OCI-LY7 (cell line): Measurements from ENCODE around the gene PRKCA.

Experiments used
- EZH2phosphoT487 ChIP-seq: fragments of 200-600 bp; sonication (generic); IDR thresholded peaks from 2 replicates; pipeline ENCODE4 v1.6.1; 2018; ENCODE audit warnings: low read depth, borderline replicate concordance, mild to moderate bottlenecking, mixed run types, antibody characterized with exemption, low read length, moderate library complexity, mixed read lengths
- TF ChIP-seq, protein P1 (sequence below): fragments of 200-600 bp; sonication (generic); conservative IDR thresholded peaks from 2 replicates; pipeline ENCODE4 v1.5.1; 2014; ENCODE audit warnings: mild to moderate bottlenecking, antibody characterized with exemption, low read length, moderate library complexity, mixed read lengths

DNA sequence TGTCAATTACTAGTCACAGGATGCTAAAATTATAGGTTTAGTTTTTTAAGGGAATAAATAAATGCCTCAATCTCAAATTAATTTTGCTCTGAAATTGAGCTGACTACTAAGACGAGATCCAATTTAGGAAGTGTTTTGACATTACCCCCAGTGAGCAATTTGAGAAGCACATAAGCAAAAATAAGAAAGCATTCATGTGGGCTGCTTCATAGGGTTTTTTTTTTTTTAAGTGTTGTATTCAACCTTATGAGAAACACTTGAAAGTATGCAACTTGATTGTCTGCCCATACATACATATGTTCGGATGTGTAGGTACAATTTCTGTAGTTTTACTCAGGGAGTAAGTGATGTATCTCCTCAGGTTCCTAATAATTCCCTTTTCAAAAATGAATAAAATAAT is 77.6 kb downstream of the PRKCA start:
- TF ChIP-seq, protein P1, sequence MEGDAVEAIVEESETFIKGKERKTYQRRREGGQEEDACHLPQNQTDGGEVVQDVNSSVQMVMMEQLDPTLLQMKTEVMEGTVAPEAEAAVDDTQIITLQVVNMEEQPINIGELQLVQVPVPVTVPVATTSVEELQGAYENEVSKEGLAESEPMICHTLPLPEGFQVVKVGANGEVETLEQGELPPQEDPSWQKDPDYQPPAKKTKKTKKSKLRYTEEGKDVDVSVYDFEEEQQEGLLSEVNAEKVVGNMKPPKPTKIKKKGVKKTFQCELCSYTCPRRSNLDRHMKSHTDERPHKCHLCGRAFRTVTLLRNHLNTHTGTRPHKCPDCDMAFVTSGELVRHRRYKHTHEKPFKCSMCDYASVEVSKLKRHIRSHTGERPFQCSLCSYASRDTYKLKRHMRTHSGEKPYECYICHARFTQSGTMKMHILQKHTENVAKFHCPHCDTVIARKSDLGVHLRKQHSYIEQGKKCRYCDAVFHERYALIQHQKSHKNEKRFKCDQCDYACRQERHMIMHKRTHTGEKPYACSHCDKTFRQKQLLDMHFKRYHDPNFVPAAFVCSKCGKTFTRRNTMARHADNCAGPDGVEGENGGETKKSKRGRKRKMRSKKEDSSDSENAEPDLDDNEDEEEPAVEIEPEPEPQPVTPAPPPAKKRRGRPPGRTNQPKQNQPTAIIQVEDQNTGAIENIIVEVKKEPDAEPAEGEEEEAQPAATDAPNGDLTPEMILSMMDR: no peak
- TF ChIP-seq EZH2phosphoT487: no peak
